Erythroblast (primary cell): ENCODE data around the gene RNF34.
"Not testable (repeated sequence)": the region's sequence is repeated elsewhere in the genome, so short reads cannot be mapped to it uniquely, and the experiment has no call there.

ENCODE experiments used
- DNase-seq, 2 experiments: peaks; one replicate each; lab custom pipeline; 2025; lab: John Stamatoyannopoulos, UW
- GATA1 ChIP-seq: IDR thresholded peaks from 2 replicates; pipeline ENCODE4 v1.6.1; 2011; ENCODE audit warnings: low read depth, mild to moderate bottlenecking, control low read depth, low read length, moderate library complexity
- POLR2A ChIP-seq: IDR thresholded peaks from 2 replicates; pipeline ENCODE4 v1.6.1; 2011; ENCODE audit warnings: mild to moderate bottlenecking, low read length

RNF34 gene, protein sequence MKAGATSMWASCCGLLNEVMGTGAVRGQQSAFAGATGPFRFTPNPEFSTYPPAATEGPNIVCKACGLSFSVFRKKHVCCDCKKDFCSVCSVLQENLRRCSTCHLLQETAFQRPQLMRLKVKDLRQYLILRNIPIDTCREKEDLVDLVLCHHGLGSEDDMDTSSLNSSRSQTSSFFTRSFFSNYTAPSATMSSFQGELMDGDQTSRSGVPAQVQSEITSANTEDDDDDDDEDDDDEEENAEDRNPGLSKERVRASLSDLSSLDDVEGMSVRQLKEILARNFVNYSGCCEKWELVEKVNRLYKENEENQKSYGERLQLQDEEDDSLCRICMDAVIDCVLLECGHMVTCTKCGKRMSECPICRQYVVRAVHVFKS

DNA sequence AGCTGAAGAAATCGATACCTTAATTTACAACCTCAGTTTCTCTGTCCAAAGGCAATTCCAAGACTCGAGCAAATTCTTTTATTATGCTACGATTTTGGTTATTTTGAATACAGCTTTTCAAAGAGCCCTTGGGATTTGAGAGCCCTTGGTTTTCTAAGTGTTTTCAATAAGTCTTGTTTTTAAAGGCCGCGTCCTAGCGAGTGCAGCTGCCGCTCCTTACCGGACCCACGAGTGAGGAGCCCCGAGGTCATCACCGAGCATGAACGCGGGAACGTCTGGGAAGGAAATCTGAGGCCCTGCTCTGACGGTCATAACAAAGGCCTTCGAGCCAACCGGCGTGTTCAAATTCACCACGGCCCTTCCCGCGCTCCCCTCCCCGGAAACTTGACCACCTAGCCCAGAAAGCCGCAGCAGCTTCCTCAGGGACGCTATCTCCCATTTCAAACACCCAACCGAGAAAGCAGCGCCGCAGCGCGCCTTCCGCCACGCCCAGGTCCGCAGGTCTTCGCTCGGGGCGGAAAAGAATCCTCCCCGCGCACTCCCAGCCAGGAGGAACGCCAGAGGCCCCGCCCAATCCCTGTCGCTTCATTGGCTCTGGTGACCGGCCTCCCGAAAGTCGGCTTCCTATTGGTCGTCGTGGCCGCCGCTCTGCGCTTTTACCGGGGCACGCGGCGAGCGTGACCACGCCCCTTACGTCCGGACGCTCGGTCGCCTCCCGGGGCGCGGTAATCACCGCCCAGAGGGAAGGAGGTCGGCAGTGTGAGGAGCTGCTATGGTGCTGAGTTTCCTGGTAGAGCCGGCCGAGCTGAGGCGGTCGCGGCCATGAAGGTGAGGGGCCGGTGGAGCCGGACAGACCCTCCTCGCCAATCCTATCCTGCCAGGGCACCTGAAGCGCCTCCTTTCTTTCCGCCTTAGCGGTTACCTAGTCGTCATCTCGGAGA is at the start of gene RNF34:
TSS of gene RNF34 (plus strand) at position 728 of the 941 bp plus-strand sequence. CDS start at position 823, 95 bp downstream.
- DNase-seq, result peak; percentile 99
- TF ChIP-seq GATA1 (no peak), POLR2A (peak; percentile 98)

DNA sequence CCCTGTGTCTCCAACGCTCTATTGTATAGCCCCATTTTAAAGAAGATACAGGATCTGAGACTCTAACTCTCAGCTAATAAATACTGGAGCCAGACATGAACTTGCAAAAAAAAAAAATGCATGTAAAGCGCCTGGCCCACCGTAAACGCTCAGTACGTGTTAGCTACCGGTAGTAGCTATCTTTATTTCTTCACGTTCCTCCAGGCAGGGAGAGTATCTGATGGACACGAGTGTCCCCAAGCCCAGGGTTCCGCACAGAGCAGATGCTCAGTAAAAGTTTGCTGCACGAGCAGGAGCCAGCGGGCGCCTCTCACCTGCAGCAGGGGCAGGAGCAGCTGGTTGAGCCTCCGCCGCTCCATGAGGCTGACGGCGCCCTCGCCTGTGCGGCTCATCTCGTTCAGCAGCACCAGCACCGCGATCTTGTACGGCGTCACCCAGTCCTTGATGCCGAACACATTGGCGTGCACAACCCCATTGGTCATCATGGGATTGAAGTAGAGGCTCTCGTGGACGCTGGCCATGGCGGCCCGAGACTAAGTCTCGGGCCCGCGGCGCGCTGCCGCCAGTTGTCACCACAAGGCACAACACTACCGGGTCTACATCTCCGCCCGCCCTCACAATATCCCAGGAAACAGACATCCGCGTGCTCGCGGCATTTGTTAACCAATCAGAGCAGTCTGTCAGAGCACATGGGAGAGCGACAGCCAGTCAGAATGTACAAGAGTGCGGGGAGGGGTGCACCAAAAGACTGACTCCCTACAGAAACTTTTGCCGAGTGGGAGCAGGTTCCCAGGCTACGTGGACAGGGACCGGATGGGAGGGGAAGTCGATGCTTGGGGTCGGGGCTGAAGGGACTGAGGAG is 47.9 kb upstream of the RNF34 start, which contains the start of gene ANAPC5:
TSS of gene ANAPC5 (minus strand) at position 592 of the 862 bp plus-strand sequence. CDS start at position 521, 71 bp downstream.
- DNase-seq, result peak; percentile 97 to 98
- TF ChIP-seq POLR2A (peak; percentile 97), GATA1 (no peak)

DNA sequence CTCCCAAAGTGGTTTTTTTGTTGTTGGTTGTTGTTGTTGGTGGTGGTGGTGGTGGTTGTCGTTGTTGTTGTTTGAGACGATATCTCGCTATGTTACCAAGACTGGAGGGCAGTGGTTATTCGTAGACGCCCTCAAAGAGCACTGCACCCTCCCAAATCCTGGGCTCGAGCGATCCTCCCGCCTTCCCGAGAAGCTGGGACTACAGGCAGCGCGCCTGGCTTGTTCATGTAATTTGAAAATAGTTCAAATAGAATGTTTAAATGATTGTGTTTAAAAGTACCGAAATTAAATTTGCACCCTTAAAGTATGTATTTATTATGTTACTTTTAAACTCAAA is 47.3 kb upstream of the RNF34 start:
- no peak for TF ChIP-seq POLR2A
- TF ChIP-seq GATA1, result no peak
- no peak for DNase-seq

DNA sequence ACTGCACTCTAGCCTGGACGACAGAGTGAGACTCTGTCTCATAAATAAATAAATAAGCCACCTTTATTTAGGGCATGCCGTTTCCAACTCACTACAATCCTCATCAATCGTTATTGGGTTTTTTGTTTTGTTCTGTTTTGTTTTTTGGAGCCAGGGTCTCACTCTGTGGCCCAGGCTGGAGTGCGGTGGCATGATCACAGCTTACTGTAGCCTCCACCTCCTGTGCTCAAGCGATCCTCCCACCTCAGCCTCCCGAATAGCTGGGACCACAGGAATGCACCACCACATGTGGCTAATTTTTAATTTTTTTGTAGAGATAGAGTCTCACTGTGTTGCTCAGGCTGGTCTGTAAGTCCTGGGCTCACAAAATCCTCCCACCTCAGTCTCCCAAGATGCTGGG is 44.1 kb upstream of the RNF34 start:
- no peak for DNase-seq
- no peak for TF ChIP-seq POLR2A
- TF ChIP-seq GATA1, result no peak

DNA sequence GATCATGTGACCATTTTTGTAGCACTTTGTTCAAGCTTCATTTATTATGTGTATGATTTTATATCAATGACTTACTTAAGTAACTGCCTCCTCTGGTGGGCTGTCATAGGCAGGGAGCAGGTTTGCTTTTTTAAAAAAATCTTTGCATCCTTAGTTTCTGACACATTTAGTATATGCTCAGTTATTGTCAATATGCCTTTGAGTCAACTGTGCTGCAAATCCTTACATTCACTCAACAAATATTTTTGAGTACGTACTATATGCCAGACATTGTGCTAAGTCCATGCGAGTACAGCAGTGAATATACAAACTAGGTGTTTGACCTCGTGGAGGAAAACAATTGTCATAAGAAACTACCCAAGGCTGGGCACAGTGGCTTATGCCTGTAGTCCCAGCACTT is 43.3 kb upstream of the RNF34 start:
- no peak for DNase-seq
- TF ChIP-seq POLR2A (no peak), GATA1 (no peak)

DNA sequence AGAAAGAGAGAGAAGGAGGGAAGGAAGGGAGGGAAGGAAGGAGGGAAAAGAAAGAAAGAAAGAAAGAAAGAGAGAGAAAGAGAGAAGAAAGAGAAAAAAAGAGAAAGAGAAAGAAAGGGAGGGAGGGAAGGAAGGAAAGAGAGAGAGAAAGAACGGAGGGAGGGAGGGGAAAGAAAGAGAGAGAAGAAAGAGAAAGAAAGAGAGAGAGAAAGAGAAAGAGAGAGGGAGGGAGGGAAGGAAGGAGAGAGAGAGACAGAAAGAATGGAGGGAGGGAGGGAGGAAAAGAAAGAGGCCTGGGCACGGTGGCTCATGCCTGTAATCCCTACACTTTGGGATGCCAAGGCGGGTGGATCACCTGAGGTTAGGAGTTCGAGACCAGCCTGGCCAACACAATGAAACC is 42.6 kb upstream of the RNF34 start:
- TF ChIP-seq GATA1, result no peak
- TF ChIP-seq POLR2A, result no peak

DNA sequence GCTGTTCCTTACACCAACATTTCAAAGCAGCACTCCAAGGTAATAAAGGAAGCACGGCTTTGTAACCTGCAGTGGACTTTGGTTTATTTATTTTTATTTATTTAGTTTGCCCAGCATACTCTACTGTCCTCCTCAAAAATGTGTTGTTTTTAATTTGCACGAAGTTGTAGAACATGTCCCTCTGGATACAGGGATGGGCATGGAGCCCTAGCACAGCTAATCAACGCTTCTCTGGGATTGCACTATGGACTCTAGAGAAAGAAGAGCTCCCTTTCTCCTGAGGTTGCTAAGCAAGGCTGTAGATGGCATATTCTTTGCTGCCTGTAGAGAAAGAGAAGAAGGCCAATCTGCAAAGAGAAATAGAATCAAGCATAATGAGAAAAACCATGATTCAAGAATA is 41.8 kb upstream of the RNF34 start:
- DNase-seq, result no peak

More for the DNA sequence above, 42.6 kb upstream of the RNF34 start:
- DNase-seq, result no peak

DNA sequence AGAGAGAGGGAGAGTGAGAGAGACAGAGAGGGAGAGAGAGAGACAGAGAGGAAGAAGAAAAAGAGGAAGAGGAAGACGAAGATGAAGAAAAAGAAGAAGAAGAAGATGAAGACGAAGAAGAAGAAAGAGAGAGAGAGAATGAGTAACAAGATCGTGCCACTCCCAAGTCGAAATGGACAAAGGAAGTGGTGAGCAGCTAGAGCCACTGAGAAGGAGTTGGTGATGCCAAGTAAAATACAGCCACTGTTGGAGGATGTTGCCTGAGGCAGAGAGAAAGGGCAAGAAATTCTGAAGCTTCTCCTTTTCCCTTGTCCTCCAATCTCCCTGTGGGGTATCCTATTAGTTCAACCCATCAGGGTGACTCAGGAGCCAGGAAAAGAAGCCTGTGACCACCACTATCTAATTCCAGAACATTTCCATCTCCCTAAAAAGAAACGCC is 35.2 kb upstream of the RNF34 start:
- no peak for DNase-seq
- TF ChIP-seq POLR2A, result no peak
- no peak for TF ChIP-seq GATA1

More for the DNA sequence above, 41.8 kb upstream of the RNF34 start:
- TF ChIP-seq GATA1 (no peak), POLR2A (no peak)

DNA sequence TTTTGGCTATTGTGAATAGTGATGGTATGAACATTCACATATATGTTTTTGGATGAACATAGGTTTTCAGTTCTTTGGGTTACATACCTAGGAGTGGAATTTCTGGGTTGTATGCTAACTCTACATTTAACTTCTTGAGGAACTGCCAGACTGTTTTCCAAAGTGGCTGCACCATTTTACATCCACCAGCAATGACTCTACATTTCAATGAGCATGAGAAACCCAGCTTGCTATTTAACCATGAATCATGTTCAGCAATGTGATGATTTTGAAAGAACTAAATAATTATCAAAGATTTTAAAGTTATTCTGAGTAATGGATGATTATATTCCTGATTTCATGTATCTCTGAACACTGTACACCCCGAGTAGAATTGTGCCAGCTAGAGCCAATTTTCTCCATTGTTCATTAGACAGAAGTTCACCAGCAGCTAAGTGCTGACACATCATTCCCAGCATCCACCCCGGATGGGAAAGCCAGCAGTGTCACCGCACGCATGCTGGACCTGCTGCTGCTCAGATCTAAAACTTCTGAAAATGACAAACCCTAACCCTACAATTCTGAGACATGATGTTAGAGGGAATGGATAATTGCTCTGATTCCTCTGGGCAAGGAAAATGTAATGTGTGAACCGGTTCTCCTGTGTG is 34.4 kb upstream of the RNF34 start:
- no peak for TF ChIP-seq POLR2A
- TF ChIP-seq GATA1, result no peak
- DNase-seq, result no peak

DNA sequence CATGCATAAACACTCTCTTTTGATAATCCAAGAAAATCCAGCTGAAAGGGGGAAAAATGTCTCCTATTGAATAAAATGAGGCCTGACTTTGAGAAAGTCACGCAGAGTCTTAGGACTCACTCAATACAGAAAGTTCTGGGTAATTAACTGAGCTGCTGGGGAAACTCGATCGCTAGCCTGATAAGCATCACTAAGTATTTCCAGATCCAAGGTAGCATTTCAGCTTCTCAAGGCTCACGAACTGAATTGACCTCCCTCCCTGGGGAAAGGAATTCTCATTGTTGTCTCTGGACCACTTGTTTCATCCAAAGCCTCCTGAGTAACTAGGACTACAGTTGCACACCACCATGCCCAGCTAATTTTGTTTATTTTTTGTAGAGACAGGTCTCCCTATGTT is 33.9 kb upstream of the RNF34 start:
- no peak for DNase-seq
- no peak for TF ChIP-seq GATA1
- no peak for TF ChIP-seq POLR2A

DNA sequence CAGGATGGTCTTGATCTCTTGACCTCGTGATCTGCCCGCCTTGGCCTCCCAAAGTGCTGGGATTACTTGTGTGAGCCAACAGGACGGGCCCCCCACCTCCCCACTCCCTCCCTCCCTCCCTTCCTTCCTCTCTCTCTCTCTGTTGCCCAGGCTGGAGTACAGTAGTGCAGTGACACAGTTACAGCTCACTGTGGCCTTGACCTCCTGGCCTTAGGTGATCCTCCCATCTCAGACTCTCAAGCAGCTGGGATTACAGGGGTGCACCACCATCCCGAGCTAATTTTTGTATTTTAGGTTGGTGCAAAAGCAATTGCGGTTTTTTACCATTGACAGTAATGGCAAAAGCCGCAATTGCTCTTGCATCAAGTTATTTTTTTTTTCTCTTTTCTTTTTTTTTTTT is 28.5 kb upstream of the RNF34 start:
- TF ChIP-seq GATA1 (no peak), POLR2A (no peak)
- DNase-seq, result no peak

DNA sequence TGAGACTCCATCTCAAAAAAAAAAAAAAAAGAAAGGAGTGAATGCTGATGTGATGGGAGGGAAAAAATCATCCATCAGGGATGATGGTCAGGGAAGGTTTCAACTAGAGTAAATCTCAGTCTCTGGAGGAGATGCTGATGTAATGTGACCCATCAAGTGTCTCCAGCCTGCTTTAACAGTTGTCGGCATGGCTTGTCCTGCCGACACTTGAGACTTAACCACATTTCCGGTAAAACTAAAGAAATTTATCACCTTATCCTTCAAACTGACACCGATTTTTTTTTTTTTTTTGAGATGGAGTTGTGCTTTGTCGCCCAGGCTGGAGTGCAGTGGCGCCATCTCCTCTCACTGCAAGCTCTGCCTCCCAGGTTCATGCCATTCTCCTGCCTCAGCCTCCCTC is 26.2 kb upstream of the RNF34 start:
- TF ChIP-seq POLR2A (no peak), GATA1 (no peak)
- no peak for DNase-seq

DNA sequence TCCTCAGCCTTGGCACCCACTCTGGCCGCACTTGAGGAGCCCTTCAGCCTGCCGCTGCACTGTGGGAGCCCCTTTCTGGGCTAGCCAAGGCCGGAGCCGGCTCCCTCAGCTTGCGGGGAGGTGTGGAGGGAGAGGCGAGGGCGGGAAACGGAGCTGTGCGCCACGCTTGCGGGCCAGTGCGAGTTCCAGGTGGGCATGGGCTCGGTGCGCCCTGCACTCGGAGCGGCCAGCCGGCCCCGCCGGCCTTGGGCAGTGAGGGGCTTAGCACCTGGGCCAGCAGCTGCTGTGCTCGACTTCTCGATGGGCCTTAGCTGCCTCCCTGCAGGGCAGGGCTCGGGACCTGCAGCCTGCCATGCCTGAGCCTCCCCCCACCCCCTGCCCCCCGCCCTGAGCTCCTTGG is 25.6 kb upstream of the RNF34 start:
- not testable (repeated sequence) for DNase-seq

DNA sequence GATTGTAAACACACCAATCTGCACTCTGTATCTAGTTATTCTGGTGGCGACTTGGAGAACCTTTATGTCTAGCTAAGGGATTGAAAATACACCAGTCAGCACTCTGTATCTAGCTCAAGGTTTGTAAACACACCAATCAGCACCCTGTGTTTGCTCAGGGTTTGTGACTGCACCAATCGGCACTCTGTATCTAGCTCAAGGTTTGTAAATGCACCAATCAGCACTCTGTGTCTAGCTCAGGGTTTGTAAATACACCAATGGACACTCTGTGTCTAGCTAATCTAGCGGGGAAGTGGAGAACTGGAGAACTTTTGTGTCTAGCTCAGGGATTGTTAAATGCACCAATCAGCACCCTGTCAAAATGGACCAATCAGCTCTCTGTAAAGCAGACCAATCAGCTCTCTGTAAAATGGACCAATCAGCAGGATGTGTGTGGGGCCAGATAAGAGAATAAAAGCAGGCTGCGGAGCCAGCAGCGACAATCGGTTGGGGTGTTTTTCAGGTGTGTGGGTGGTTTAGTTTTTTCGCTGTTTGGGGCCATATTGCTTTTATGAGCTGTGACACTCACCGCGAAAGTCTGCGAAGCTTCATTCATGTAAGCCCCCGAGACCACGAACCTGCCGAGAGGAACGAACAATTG is 24.9 kb upstream of the RNF34 start:
- DNase-seq, result not testable (repeated sequence)
